ENCODE measurements around the gene REXO1.

The REXO1 gene

GRCh38 chr19:1841209-1841924, 6.9 kb downstream of the REXO1 start:
- H3K27ac ChIP-seq (ENCODE audit: low read length): no peak overlapping the region

GRCh38 chr19:1840541-1841115, 7.7 kb downstream of the REXO1 start:
- no peak for TF ChIP-seq EZH2phosphoT487 (IDR thresholded peaks at IDR 0.05; ENCODE audit: low read length)
- TF ChIP-seq CTCF (IDR thresholded peaks at IDR 0.05; ENCODE audit: low read length): no peak
- TF ChIP-seq EZH2 (optimal IDR thresholded peaks at IDR 0.05; ENCODE audit: low read depth, low read length): no peak
- peaks cover 52% of the 10 kb centered on the region for H4K20me1 ChIP-seq (ENCODE audit: insufficient read depth, low read length)
- no peak overlapping the region for H2AFZ ChIP-seq (ENCODE audit: low read length)
- no peaks in the 10 kb centered on the region for H3F3A ChIP-seq (ENCODE audit: insufficient read depth, low read length)
- H3K9ac ChIP-seq (ENCODE audit: low read length): no peak overlapping the region
- H3K4me3 ChIP-seq (ENCODE audit: low read length): no peak overlapping the region
- H3K9me2 ChIP-seq (replicated peaks; ENCODE audit: insufficient read depth, low read length): no peaks in the 10 kb centered on the region
- H3K79me2 ChIP-seq (ENCODE audit: low read length): peaks cover 99% of the 10 kb centered on the region
- no peak for DNase-seq
- H3K9me3 ChIP-seq (replicated peaks; ENCODE audit: insufficient read depth, low read length): no peaks in the 10 kb centered on the region
- H3K4me2 ChIP-seq (ENCODE audit: low read depth, low read length): no peak overlapping the region
- no peaks in the 10 kb centered on the region for H3K36me3 ChIP-seq (replicated peaks; ENCODE audit: insufficient read depth, low read length)
- H3K4me1 ChIP-seq (ENCODE audit: low read length): no peaks in the 10 kb centered on the region
- H3K27me3 ChIP-seq (replicated peaks; ENCODE audit: insufficient read depth, low read length): no peaks in the 10 kb centered on the region
- H3K27ac ChIP-seq (ENCODE audit: low read length): no peak overlapping the region

More at GRCh38 chr19:1841209-1841924, 6.9 kb downstream of the REXO1 start:
- H3K9me2 ChIP-seq (replicated peaks; ENCODE audit: insufficient read depth, low read length): no peaks in the 10 kb centered on the region
- H3K4me2 ChIP-seq (ENCODE audit: low read depth, low read length): no peak overlapping the region
- H3K9ac ChIP-seq (ENCODE audit: low read length): no peak overlapping the region
- no peak overlapping the region for H3K4me3 ChIP-seq (ENCODE audit: low read length)
- H3K27me3 ChIP-seq (replicated peaks; ENCODE audit: insufficient read depth, low read length): no peaks in the 10 kb centered on the region
- H3K4me1 ChIP-seq (ENCODE audit: low read length): no peaks in the 10 kb centered on the region
- H3K79me2 ChIP-seq (ENCODE audit: low read length): peaks cover 99% of the 10 kb centered on the region
- H4K20me1 ChIP-seq (ENCODE audit: insufficient read depth, low read length): peaks cover 58% of the 10 kb centered on the region
- no peaks in the 10 kb centered on the region for H3K9me3 ChIP-seq (replicated peaks; ENCODE audit: insufficient read depth, low read length)
- no peak overlapping the region for H2AFZ ChIP-seq (ENCODE audit: low read length)
- no peak for DNase-seq
- H3K36me3 ChIP-seq (replicated peaks; ENCODE audit: insufficient read depth, low read length): no peaks in the 10 kb centered on the region
- no peaks in the 10 kb centered on the region for H3F3A ChIP-seq (ENCODE audit: insufficient read depth, low read length)
- TF ChIP-seq EZH2phosphoT487 (IDR thresholded peaks at IDR 0.05; ENCODE audit: low read length) (no peak), EZH2 (optimal IDR thresholded peaks at IDR 0.05; ENCODE audit: low read depth, low read length) (no peak), CTCF (IDR thresholded peaks at IDR 0.05; ENCODE audit: low read length) (no peak)

- Histone ChIP-seq H3F3A (ENCODE audit: insufficient read depth, low read length) (no peaks in the 10 kb centered on the region), H3K79me2 (ENCODE audit: low read length) (peaks cover 99% of the 10 kb centered on the region), H3K4me1 (ENCODE audit: low read length) (no peaks in the 10 kb centered on the region), H2AFZ (ENCODE audit: low read length) (no peak overlapping the region), H3K9me2 (replicated peaks; ENCODE audit: insufficient read depth, low read length) (no peaks in the 10 kb centered on the region), H3K9me3 (replicated peaks; ENCODE audit: insufficient read depth, low read length) (no peaks in the 10 kb centered on the region), H3K4me2 (ENCODE audit: low read depth, low read length) (no peak overlapping the region), H4K20me1 (ENCODE audit: insufficient read depth, low read length) (peaks cover 51% of the 10 kb centered on the region), H3K27me3 (replicated peaks; ENCODE audit: insufficient read depth, low read length) (no peaks in the 10 kb centered on the region), H3K27ac (ENCODE audit: low read length) (no peak overlapping the region), H3K36me3 (replicated peaks; ENCODE audit: insufficient read depth, low read length) (no peaks in the 10 kb centered on the region), H3K4me3 (ENCODE audit: low read length) (no peak overlapping the region), H3K9ac (ENCODE audit: low read length) (no peak overlapping the region)
- no peak for TF ChIP-seq CTCF (IDR thresholded peaks at IDR 0.05; ENCODE audit: low read length)
- no peak for TF ChIP-seq EZH2 (optimal IDR thresholded peaks at IDR 0.05; ENCODE audit: low read depth, low read length)
- TF ChIP-seq EZH2phosphoT487 (IDR thresholded peaks at IDR 0.05; ENCODE audit: low read length): no peak
- no peak for DNase-seq
These were observed 8.4 kb downstream of the REXO1 start for GRCh38 chr19:1839658-1840540.

Measured in MM.1S (cell line).